Cardiac septum (tissue), 1 donor: ENCODE results near the gene FAM174A. TPM values are rescaled to one million over a fixed set of nuclear protein-coding genes. Genes with fewer than 3 reads are reported as not detected.
"Not testable (repeated sequence)": the region's sequence is repeated elsewhere in the genome, so short reads cannot be mapped to it uniquely, and the experiment has no call there.

Source experiments
- DNase-seq: peaks from one replicate; pipeline ENCODE4 v3.0.0-alpha.2; 2020; ENCODE audit warnings: low spot score
- intact Hi-C: fragments of 100-400 bp; cut with DNase I; formaldehyde crosslinking; loops from one replicate; pipeline ENCODE4 v1.14.0; 2022
- total RNA-seq: library from RNA; stranded (reverse); fragmentation: NEBNext Ultra II Directional; extraction: Animal tissue kit (Norgen Biotek cat#: 25700); gene quantifications from one replicate; pipeline ENCODE4 v1.2.1, GENCODE V29; 2021
- donor health status: DM: no; HTN: no; CAD: no.

FAM174A gene
- total RNA-seq, 1 donor from 2014 or later = 18.6 TPM

DNA sequence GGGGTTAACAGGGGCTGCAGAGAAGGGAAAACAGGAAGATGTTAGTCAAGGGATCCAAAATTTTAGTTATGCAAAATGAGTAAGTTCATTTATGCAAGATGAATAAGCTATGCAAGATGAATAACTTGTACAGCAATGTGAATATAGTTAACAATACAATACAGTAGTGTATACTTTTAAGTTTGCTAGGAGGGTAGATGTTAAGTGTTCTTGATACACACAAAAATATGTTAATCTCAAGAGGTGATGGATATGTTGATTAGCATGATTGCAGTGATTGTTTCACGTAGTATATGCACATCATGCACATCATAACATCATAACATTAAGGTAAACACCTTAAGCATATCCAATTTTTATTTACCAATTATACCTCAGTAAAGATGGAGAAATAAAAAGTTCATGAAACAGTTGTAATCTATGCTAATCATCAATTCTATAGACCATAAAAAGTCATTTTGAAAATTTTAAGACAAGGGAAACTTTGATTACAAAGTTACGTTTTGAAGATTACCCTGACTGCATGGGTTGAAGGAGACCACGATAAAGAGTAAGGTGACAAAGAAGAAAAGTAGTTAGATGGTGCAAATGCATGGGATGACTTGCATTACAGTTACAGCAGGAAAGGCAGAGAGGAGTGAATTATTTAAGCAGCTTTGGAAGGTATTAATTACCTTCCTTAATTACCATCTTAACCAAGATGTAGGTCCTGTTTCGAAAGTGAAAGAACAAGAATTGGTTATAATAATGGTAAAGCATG, 31.4 kb downstream of the FAM174A start:
- intact Hi-C loops = no loop called here
- no peak for DNase-seq

DNA sequence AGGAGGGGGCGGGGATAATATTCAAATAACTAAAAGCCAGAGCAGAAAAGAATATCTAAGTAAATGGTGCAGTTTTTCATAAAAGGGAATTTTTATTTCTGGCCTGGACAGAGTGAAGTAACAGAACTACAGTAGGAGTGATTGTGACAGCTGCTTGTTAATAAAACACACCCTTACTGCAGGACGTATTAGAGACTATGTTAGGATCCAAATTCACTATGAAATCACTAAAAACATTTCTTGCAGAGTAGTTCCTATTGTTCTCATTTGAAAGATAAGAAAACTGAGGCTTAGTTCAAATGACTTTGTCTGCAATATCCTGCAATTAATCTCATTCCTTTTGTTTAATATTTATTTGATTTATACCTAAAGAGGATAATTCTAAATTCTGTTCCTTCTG, 39.5 kb downstream of the FAM174A start:
- intact Hi-C loops = loop anchor here (5.0 kb wide), 1 partner anchor 37 kb away; the partner anchor contains the start of gene FAM174A
- DNase-seq = no peak

DNA sequence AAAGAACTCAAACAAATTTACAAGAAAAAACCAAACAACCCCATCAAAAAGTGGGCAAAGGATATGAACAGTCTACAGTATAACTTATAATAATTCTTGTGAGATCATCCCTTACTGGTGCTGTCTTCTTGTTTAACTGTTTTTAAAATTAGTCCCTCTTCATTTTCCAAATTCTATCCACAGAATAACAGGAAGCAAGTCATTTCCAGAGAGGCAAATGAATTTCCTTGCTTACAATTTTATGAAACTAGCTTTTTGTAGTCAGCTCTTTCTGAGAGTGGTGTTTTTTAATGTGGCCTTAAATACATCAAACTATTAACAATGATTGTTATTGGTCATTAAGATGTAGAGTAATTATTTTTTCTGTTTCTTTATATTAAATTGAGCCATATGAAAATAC, 40.6 kb downstream of the FAM174A start:
- DNase-seq = no peak
- intact Hi-C loops = loop anchor here (5.0 kb wide), 1 partner anchor 39 kb away; the partner anchor contains the start of gene FAM174A

DNA sequence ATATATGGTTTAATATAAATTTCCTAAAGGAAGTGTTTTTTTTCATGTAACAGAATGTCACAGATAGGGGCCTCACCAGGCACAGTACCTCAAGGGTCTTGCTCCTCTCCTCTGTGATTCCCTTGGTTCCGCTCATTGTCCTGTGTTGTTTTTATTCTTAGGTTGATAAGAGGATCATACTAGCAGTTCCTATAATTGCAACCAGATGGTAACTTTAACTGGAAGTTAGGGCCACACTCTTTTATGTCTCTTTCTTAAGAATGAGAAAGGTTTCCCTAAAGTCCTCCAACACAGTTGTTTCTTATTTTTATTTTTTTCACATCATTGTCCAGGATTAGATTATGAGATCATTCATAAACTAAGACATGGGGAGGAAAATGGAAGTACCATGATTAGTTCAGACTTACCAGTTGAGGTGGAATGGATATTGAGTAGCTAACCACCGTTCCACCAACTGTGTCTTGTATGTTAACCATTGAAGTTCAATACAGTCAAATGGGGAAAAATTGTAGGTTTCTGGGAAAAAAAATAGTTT, 41.1 kb downstream of the FAM174A start:
- intact Hi-C loops = loop anchor here (5.0 kb wide), 1 partner anchor 39 kb away; the partner anchor contains the start of gene FAM174A
- DNase-seq = no peak

DNA sequence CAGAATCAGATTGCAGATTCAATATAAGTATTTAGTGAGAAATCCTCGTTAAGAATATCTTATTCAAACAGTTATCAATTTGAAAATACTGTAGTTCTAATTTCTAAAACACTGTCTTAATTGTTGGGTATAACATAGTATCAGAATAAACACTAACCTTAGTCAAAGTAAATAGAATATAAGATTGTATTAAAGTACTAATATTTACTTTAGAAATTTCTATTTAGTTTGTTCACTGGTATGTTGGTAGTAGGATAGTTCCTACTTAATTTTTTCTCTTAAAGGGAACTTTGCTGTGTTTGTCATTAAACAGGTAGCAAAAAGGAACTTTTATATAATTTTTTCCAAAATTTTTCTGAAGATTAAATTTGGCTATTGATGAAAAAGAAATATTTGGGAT, 42.3 kb downstream of the FAM174A start:
- DNase-seq = no peak
- intact Hi-C loops = loop anchor here (5.0 kb wide), 1 partner anchor 40 kb away; the partner anchor contains the start of gene FAM174A

DNA sequence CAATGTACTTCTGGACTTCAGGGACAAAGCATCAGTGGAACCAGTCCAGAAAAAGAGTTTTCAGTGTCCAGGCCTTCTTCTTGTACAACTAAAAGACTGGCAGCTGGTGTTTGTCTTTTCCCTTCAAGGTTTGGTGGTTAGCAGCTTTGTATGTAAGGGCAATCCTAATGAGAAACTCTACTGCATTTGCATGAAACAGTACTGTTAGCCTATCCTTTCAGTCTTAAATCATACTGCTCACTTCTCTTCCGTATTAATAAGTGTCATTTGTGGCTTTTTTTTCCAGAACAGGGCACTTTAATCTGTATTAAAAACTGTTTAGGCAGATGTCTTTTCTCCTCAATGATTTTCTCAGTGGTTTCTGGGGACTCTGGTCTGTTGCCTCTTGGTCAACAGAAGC, 48.9 kb downstream of the FAM174A start:
- no peak for DNase-seq
- intact Hi-C loops = no loop called here

DNA sequence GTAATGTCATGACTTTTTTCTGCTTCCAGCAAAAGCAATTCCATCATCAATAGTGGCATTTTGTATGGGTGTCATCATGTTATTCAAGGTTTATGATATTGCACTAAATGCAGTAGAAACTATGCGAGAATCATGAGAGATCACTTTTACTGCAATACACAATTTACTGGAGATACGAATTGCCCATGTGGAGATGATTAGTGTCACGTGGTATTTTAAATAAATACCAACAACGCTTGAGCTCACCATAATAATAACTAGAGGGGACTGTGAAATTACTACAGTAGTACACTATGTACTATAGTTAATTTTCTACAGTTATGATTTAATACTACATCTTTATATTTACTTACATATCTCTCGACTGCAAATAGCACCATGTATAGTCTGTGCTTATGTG, 49.7 kb downstream of the FAM174A start:
- intact Hi-C loops = no loop called here
- DNase-seq = no peak

DNA sequence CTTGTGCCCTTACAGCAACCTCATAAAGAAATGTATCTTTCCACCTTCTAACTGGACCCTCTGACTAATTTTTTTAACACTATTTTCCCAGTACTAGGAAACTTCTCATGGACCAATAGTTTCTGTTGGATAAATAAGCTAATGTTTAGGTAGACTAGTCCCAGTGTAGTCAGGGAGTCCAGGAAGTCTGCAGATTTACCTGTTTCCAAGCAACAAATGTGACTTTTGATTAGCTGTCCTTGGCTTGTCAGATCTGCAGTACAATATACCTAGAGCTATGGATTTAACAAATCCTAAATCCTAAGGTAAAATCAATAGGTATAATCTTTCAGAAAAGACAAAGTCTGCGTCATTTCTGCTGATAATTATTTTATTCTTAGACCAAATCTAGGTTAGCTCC, 55.7 kb downstream of the FAM174A start:
- intact Hi-C loops = no loop called here
- no peak for DNase-seq

DNA sequence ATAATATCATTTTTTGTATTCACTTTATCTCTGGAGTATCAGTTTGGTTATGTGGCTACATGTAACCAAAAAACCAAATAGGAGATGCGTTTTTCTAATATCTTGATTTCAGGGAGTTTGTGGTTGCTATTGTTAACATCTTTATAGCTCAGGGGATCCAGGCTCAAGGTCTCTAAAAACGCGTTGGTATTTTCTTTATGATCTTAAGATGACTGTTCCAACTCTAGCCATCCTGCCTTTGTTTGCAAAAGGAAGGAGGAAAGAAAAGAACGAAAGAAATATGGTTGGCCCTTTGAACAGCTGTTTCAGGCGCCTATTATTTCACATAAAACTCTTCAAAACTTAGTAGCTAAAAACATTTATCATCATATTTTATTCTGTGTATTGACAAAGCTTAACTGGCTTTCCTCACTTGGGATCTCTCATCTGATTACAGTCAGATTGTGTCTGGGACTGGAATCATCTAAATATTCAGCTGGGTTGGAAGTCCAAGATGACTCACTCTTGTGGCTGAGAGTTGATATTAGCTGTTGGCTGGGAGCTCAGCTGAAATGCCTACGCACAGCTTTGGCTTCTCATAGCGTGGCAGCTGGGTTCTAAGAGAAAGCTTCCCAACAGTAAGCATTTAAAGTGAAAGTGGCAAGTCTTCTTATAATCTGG, 60.1 kb downstream of the FAM174A start:
- intact Hi-C loops = no loop called here
- DNase-seq = no peak

DNA sequence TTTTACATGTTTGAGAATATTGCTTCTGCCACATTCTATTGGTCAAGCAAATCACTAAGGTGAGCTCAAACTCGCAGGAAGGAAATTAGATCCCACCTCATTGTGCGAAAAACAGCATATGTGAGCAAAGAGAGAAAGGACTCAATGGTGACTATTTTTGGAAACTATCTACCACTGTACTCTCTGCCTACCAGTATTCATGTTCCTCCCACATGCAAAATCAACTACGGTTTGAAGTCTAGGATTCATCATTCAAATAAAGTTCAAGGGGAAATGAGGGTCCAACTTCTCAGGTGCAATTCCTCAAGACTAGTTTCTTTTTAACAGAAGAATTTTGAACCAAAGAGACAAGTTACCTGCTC, 60.6 kb downstream of the FAM174A start:
- intact Hi-C loops = no loop called here
- DNase-seq = no peak

DNA sequence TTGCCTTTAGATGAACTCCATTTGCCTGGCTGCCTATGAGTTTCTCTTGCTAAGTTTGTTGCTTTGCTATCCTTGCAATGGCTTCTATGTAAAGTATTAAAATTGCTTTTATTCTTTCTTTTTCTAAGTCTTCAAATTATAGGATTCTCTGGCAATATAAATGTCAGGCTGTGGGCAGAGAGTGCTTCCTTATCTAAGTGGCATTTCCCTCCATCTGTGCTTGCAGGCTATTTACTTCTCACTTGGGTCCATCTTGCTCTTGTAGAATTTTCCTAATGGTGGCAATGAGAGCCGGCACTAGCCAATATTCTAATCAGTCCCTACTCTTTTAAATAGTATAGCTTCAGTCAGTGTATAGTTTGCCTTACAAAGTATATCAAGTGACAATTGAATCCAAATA, 63.3 kb downstream of the FAM174A start:
- intact Hi-C loops = no loop called here

DNA sequence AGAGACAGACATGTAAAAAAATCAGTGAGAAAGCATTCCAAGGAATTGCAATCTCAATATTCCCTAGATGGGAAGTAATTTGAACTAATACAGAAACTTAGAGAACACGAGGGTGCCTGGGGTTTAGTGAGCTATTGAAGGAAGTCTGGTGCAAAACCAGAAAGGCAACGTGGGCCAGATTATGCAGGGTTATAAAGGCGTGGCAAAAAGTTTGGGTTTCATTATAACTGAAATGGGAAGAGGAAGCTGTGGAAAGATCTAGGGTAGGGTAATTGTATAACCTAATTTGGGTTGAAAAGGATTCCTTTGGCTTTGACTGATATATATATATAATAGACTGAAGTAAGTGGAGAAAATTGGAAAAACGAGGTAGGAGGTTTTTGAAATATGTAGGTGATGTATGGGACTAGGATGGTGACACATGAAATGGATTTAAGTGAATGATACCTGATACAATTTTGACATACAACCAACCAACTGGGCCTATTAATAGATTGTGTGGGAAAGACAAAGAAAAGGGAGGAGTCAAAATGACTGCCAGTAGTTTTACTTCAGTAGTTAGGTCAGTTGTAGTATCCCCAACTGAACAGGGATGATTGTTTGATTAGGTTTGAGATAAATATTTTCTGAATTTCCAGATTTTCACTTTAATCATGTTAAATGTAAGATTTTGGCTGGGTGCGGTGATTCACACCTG, 65.3 kb downstream of the FAM174A start:
- intact Hi-C loops = no loop called here
- no peak for DNase-seq

More for the DNA sequence above, 63.3 kb downstream of the FAM174A start:
- no peak for DNase-seq

DNA sequence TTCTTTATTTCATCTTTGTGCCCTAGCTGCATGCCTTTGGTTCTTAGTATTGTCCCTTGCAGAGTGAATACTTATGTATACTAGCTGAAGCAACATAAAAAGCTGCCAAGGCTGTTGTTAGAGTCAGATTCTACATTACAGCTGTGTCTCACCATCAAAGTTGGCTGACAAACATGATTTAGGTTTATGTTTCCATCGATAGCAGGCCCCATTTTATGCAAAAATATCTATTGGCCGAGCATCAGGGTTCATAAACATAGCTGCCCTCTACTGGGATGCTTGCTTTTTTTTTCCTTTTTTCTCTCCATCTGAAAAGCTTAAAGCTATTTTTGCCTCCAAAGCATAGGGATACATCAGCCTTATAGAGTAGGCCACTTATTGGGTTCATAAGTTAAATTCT, 68.0 kb downstream of the FAM174A start:
- intact Hi-C loops = no loop called here
- no peak for DNase-seq

DNA sequence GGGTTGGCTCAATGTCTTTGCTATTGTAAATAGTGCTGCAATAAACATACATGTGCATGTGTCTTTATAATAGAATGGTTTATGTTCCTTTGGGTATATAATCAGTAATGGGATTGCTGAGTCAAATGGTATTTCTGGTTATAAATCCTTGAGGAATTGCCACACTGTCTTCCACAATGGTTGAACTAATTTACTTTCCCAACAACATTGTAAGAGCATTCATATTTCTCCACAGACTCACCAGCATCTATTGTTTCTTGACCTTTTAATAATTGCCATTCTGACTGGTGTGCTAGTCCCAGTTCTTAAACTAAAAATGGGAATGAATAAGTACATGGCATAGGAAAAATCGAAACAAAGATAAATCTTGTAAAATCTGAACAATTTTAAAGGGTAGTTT, 68.8 kb downstream of the FAM174A start:
- DNase-seq, intact Hi-C loops: not testable (repeated sequence)

DNA sequence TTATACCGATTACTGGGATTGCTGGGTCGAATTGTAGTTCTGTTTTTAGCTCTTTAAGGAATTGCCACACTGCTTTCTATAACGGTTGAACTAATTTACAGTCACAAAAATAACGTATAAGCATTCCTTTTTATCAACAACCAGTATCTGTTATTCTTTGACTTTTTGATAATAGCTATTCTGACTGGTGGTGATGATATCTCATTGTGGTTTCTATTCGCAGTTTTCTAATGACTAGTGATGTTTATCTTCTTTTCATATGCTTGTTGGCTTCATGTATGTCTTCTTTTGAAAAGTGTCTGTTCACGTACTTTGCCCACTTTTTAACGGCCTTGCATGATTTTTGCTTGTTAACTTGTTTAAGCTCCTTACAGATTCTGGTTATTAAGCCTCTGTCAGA, 74.4 kb downstream of the FAM174A start:
- no peak for DNase-seq
- intact Hi-C loops = no loop called here

DNA sequence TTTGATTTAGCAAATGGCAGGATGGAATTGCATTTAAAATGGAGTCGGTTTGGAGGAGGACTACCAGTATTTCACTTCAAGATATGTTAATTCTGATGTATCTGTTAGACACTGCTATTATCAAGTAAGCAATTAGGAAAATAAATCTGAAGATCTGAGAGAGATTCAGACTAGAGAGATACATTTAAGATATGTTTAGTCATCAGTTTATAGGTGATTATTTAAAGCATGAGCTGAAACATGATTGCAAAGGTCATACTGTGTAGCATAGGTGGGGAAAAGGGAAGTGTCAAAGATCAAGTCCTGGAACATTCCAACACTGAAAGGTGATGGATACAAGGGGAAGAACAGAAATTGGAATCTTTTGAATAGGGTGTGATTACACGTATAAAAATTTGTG, 79.1 kb downstream of the FAM174A start:
- intact Hi-C loops = no loop called here
- DNase-seq = no peak

DNA sequence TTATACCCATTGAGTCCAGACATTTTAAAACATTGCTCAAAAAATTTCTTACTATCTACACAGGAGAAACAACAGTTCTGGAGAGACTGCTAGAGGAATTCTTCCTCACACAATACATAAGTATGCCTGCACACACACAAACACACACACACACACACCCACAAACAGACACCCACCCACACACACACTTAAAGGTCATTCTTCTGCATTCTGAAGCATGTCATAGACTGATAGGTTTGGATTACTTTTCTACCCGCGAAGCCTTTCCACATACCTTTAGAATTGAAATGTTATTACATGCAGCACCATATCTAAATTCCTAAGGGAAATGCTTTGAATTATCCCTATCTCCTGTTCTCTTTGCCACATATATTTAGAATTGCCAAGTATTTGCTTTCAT, 80.2 kb downstream of the FAM174A start:
- DNase-seq = no peak
- intact Hi-C loops = no loop called here

DNA sequence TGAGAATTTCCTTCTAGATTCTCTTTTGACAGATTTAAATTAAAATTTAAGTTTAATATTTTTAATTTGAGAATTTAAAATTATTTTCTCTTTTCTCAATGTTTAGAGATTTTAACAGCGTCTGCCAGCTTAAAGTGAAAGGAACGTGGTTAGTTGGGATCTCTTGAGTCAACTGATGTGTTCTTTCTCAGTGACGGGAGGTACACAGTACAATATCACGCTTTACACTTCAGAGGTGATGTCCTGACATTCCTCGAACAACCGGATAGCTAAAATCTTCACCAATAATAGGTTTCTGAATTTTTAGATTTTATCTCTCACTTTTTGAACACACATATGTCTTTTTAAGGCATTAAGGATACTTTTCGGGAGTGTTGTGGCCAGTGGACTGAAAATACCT, 81.1 kb downstream of the FAM174A start:
- intact Hi-C loops = no loop called here
- DNase-seq = no peak

DNA sequence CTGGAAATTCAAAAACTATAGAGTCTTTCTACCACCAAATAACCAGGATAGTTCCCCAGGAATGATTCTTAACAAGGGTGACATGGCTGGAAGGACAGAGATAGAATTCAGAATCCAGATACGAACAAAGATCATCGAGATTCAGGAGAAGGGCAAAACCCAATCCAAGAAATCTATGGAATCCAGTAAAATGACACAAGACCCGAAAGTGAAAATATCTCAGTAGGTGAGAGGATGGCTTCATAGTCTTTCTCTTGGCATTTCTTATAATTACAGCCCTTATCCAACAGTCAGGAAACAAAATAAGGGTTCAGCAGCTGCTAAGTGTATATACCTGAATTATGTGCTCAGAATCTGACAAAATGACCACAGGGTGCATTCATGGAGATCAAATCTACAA, 81.8 kb downstream of the FAM174A start:
- intact Hi-C loops = no loop called here
- no peak for DNase-seq

DNA sequence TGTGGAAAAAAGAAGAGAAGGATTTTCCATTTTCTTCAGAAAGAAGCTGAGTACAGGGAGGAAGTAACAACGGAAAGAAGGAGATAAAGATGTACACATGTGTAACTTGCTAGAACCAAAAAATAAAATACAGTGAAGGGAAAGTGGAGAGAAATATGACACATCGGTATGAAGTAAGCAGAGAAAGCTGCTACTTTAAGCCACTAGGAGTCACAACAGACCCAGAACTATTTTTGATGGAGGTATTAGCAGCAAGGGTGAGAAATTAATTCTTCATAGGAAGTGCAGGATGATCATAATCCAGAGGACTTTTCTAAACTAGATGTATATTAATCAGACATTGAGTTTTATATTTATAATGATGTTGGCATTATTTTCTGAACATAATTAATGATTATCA, 88.5 kb downstream of the FAM174A start:
- intact Hi-C loops = no loop called here
- no peak for DNase-seq
